Ureter (tissue), 1 donor: ENCODE results near the gene CCDC184. TPM values are rescaled to one million over a fixed set of nuclear protein-coding genes. Genes with fewer than 3 reads are reported as not detected.
"Not testable (repeated sequence)": the region's sequence is repeated elsewhere in the genome, so short reads cannot be mapped to it uniquely, and the experiment has no call there.

ENCODE experiments used
- DNase-seq: peaks from one replicate; pipeline ENCODE4 v3.0.0-alpha.2; 2020; ENCODE audit warnings: low spot score
- total RNA-seq: library from RNA; stranded (reverse); gene quantifications from one replicate; pipeline ENCODE4 v1.2.4, GENCODE V29; 2023
- donor health status: DM: yes; HTN: yes; CAD: no.

Gene CCDC184
- 5.6 TPM for total RNA-seq

- peak; percentile 69 for DNase-seq
Observed at GRCh38 chr12:48183091-48183875, at the start of gene CCDC184. TSS of gene CCDC184 (plus strand) at chr12:48183644. CDS start at chr12:48184123, 479 bp downstream.

- no peak for DNase-seq
Observed at GRCh38 chr12:48135027-48135426, 48.4 kb upstream of the CCDC184 start.

GRCh38 chr12:48142818-48143674 lies 40.4 kb upstream of the CCDC184 start:
- no peak for DNase-seq

- DNase-seq = no peak
Observed at GRCh38 chr12:48143898-48144297, 39.5 kb upstream of the CCDC184 start.

- DNase-seq = no peak
Observed at GRCh38 chr12:48145981-48146380, 37.5 kb upstream of the CCDC184 start.

GRCh38 chr12:48151103-48151771 lies 32.2 kb upstream of the CCDC184 start:
- no peak for DNase-seq

GRCh38 chr12:48155786-48156185 lies 27.7 kb upstream of the CCDC184 start:
- DNase-seq = not testable (repeated sequence)

GRCh38 chr12:48156652-48157017 lies 26.8 kb upstream of the CCDC184 start:
- DNase-seq = no peak

- DNase-seq = peak; percentile 99
Observed at GRCh38 chr12:48157018-48157888, 26.2 kb upstream of the CCDC184 start, which contains the start of gene ASB8. TSS of gene ASB8 (minus strand) at chr12:48157515. CDS start at chr12:48153496, 4,019 bp downstream.

- DNase-seq = no peak
Observed at GRCh38 chr12:48157889-48158370, 25.5 kb upstream of the CCDC184 start.

- no peak for DNase-seq
Observed at GRCh38 chr12:48160046-48160445, 23.4 kb upstream of the CCDC184 start.

GRCh38 chr12:48160807-48161206 lies 22.6 kb upstream of the CCDC184 start:
- no peak for DNase-seq

GRCh38 chr12:48163150-48163747 lies 20.2 kb upstream of the CCDC184 start:
- no peak for DNase-seq

- DNase-seq = no peak
Observed at GRCh38 chr12:48164451-48164850, 19.0 kb upstream of the CCDC184 start.

GRCh38 chr12:48165089-48165981 lies 18.1 kb upstream of the CCDC184 start:
- DNase-seq = no peak

GRCh38 chr12:48169011-48169410 lies 14.4 kb upstream of the CCDC184 start:
- DNase-seq = no peak

GRCh38 chr12:48175613-48176416 lies 7.6 kb upstream of the CCDC184 start:
- DNase-seq = no peak

- DNase-seq = no peak
Observed at GRCh38 chr12:48176417-48176751, 7.1 kb upstream of the CCDC184 start.

GRCh38 chr12:48177982-48178381 lies 5.5 kb upstream of the CCDC184 start:
- DNase-seq = no peak
